GM19397 (cell line): Measurements from ENCODE around the gene SLC25A53.
"Not testable (repeated sequence)": the region's sequence is repeated elsewhere in the genome, so short reads cannot be mapped to it uniquely, and the experiment has no call there.

Source experiments
- ATAC-seq: cut with Tn5 transposase; IDR thresholded peaks from one replicate; pipeline ENCODE4 v1.9.1; 2021; ENCODE audit warnings: mild to moderate bottlenecking, moderate library complexity; ENCODE audit not compliant: unreplicated experiment

SLC25A53 gene

DNA sequence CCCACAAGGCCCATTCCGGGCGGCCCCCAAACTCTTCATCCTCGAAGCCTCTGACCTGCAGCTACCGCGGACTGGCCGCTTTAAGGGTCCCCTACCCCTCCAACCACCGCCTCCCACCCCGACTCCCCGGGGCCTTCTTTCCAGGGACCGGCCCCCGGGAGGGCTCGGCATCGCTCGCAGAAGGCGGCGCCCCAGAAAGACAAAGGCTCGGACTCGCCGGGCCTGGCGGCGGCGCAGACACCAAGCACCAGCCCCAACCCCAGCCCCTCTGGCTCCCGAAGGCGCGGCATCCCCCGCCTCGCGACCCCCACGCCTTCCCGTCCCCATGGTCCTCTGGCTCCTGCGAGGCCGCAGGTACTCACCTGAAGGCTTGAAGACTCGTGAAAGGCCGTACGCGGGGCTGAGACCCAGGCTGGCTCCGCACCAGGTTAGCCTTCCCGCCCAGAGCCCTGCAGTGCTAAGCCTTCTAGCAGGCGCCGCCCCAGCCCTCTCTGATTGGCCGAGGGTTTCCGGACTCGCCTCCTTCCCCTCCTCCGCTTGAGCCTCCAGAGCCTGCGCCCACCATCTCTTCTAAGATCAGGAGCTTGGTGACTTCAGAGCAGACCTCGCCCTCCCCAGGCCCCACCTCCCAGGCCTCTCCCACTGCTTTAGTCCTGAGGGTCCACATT, 80.9 kb downstream of the SLC25A53 start, which contains the start of gene TMSB15C:
TMSB15C (minus strand) TSS at position 459 of the 668 bp plus-strand sequence.
- peak; percentile 98 for ATAC-seq

GRCh38 chrX:104062636-104063035, 94.2 kb downstream of the SLC25A53 start:
- not testable (repeated sequence) for ATAC-seq

GRCh38 chrX:104054956-104055355, 101.9 kb downstream of the SLC25A53 start:
- not testable (repeated sequence) for ATAC-seq
